Liver (tissue), 5 donors: Measurements from ENCODE around the gene TFCP2. TPM values are rescaled to one million over a fixed set of nuclear protein-coding genes. Genes with fewer than 3 reads are reported as not detected.

ENCODE experiments used
- polyA plus RNA-seq, 2 donors: library from polyadenylated mRNA; stranded (reverse) in 1 of 2; unstranded in 1 of 2; fragments of 200-250 nt in 1 of 2; fragments of >200 nt in 1 of 2; fragmentation: Nextera tagmentation in 1 of 2; extraction: Ambion mirVana in 1 of 2; gene quantifications; one replicate each; pipeline versions ENCODE4 v1.2.1 to v1.2.3, GENCODE V29; 2013 to 2015
- small RNA-seq: library from RNA; depleted of rRNA; stranded (forward); fragments of <200 nt; gene quantifications from one replicate; pipeline ENCODE3, GENCODE V24; 2014
- total RNA-seq, 2 donors: library from RNA; depleted of rRNA; stranded (reverse); fragments of >200 nt; gene quantifications; one replicate each; pipeline ENCODE4 v1.2.3, GENCODE V29; 2014
- donor health status: healthy.
- donor health status: healthy.
- donor health status: healthy.

TFCP2 gene
- total and polyA plus RNA-seq, 4 donors, result 1.6 to 8.6 (median 5.1) TPM

Small RNA genes within 50 kb of the gene (small RNA-seq; reads per million reads assigned to genes)
- gene RF00019 (not detected), gene RNU6-199P (not detected)

Other genes with a start within 250 kb of the TFCP2 start
- not detected for gene HIGD1C, start 220.6 kb downstream of the TFCP2 start, total RNA-seq
- gene HIGD1C, start 220.6 kb downstream of the TFCP2 start, polyA plus RNA-seq, result not detected
- gene SLC11A2, start 146.8 kb downstream of the TFCP2 start, total RNA-seq, result 100 to 1,000 TPM in 1 of 2 donors, 10 to 100 TPM in 1; 80.1 to 108 TPM
- gene SLC11A2, start 146.8 kb downstream of the TFCP2 start, polyA plus RNA-seq, result 10 to 100 TPM; 15.2 to 24.2 TPM
- 10 to 100 TPM; 24.5 to 41.0 TPM for gene LETMD1, start 124.8 kb downstream of the TFCP2 start, total RNA-seq
- gene LETMD1, start 124.8 kb downstream of the TFCP2 start, polyA plus RNA-seq, result 10 to 100 TPM; 17.6 to 20.6 TPM
- 1 to 10 TPM; 4.4 to 8.4 TPM for gene CSRNP2, start 89.5 kb downstream of the TFCP2 start, total RNA-seq
- gene CSRNP2, start 89.5 kb downstream of the TFCP2 start, polyA plus RNA-seq, result 1 to 10 TPM; 2.0 to 3.5 TPM
- 1 to 10 TPM in 1 of 2 donors, under 1 TPM in 1; 0.33 to 1.8 TPM for gene POU6F1, start 44.9 kb upstream of the TFCP2 start, total RNA-seq
- 1 to 10 TPM; 1.3 to 2.8 TPM for gene POU6F1, start 44.9 kb upstream of the TFCP2 start, polyA plus RNA-seq
- 100 to 1,000 TPM in 1 of 2 donors, 10 to 100 TPM in 1; 66.0 to 109 TPM for gene DAZAP2, start 65.7 kb upstream of the TFCP2 start, total RNA-seq
- gene DAZAP2, start 65.7 kb upstream of the TFCP2 start, polyA plus RNA-seq, result 100 to 1,000 TPM; 161 to 218 TPM
- gene SMAGP, start 97.3 kb upstream of the TFCP2 start, total RNA-seq, result 1 to 10 TPM; 2.4 to 3.3 TPM
- 1 to 10 TPM; 5.0 to 6.4 TPM for gene SMAGP, start 97.3 kb upstream of the TFCP2 start, polyA plus RNA-seq
- 10 to 100 TPM in 1 of 2 donors, 1 to 10 TPM in 1; 6.0 to 10.2 TPM for gene BIN2, start 151.0 kb upstream of the TFCP2 start, total RNA-seq
- 1 to 10 TPM; 1.9 to 2.8 TPM for gene BIN2, start 151.0 kb upstream of the TFCP2 start, polyA plus RNA-seq
- not detected for gene CELA1, start 173.5 kb upstream of the TFCP2 start, total RNA-seq
- not detected for gene CELA1, start 173.5 kb upstream of the TFCP2 start, polyA plus RNA-seq
- gene GALNT6, start 218.3 kb upstream of the TFCP2 start, total RNA-seq, result 10 to 100 TPM in 1 of 2 donors, 1 to 10 TPM in 1; 1.5 to 24.1 TPM
- under 1 TPM; 0.40 to 0.80 TPM for gene GALNT6, start 218.3 kb upstream of the TFCP2 start, polyA plus RNA-seq